CD4-positive, alpha-beta T cell treated with Interleukin-21 for 1 hour (primary cell): ENCODE measurements around the gene FICD.
"Not testable (repeated sequence)": the region's sequence is repeated elsewhere in the genome, so short reads cannot be mapped to it uniquely, and the experiment has no call there.

Source experiments
- DNase-seq: peaks from one replicate; pipeline ENCODE4 v3.0.0-alpha.2; 2020

The FICD gene

GRCh38 chr12:108514973-108515814, at the start of gene FICD:
FICD (plus strand) TSS chr12:108515277; CDS start chr12:108516973, 1,696 bp downstream.
- peak; percentile 98 for DNase-seq

GRCh38 chr12:108465417-108465816, 49.7 kb upstream of the FICD start:
- no peak for DNase-seq

GRCh38 chr12:108468196-108468968, 46.7 kb upstream of the FICD start:
- peak; percentile 25 for DNase-seq

GRCh38 chr12:108473400-108474055, 41.5 kb upstream of the FICD start:
- DNase-seq = no peak

GRCh38 chr12:108475396-108475795, 39.7 kb upstream of the FICD start:
- DNase-seq = no peak

- DNase-seq = no peak
Observed at GRCh38 chr12:108477055-108477880, 37.8 kb upstream of the FICD start.

GRCh38 chr12:108477881-108478259, 37.2 kb upstream of the FICD start:
- no peak for DNase-seq

GRCh38 chr12:108478611-108479206, 36.4 kb upstream of the FICD start:
- DNase-seq = no peak

- no peak for DNase-seq
Observed at GRCh38 chr12:108479364-108480070, 35.6 kb upstream of the FICD start.

- no peak for DNase-seq
Observed at GRCh38 chr12:108482717-108483212, 32.3 kb upstream of the FICD start.

GRCh38 chr12:108483213-108484059, 31.6 kb upstream of the FICD start:
- DNase-seq = no peak

- no peak for DNase-seq
Observed at GRCh38 chr12:108484431-108484830, 30.6 kb upstream of the FICD start.

GRCh38 chr12:108484845-108485244, 30.2 kb upstream of the FICD start:
- DNase-seq = no peak

- not testable (repeated sequence) for DNase-seq
Observed at GRCh38 chr12:108485371-108485770, 29.7 kb upstream of the FICD start.

GRCh38 chr12:108487029-108487428, 28.0 kb upstream of the FICD start:
- DNase-seq = not testable (repeated sequence)

- DNase-seq = no peak
Observed at GRCh38 chr12:108491256-108491655, 23.8 kb upstream of the FICD start.

- DNase-seq = peak; percentile 31
Observed at GRCh38 chr12:108495054-108495453, 20.0 kb upstream of the FICD start.

- DNase-seq = no peak
Observed at GRCh38 chr12:108495823-108496579, 19.1 kb upstream of the FICD start.

- no peak for DNase-seq
Observed at GRCh38 chr12:108498136-108498535, 16.9 kb upstream of the FICD start.

- no peak for DNase-seq
Observed at GRCh38 chr12:108502922-108503321, 12.2 kb upstream of the FICD start.
